ENCODE data around the gene CKMT2. TPM values are rescaled to one million over a fixed set of nuclear protein-coding genes. Genes with fewer than 3 reads are reported as not detected.

Gene CKMT2
- total RNA-seq, 1 experiment from 2014 or later: not detected

- intact Hi-C loops (cut with micrococcal nuclease; ENCODE audit: unreplicated experiment): no loop called here
- H3K9me3 ChIP-seq (ENCODE audit: control insufficient read depth, insufficient read depth, low read depth, low read length): peaks cover 3% of the 10 kb centered on the region; the same call in 1 of the 2 replicates
- in situ Hi-C loops (cut with HindIII; ENCODE audit: low pct_unique_long_range_greater_than_20kb, low sequenced_read_pairs): no loop called here
- peaks cover 16% of the 10 kb centered on the region for H3K4me1 ChIP-seq (ENCODE audit: control insufficient read depth, insufficient read depth, low read length)
- BruUV-seq (replicated peaks): no TSS peak
- H3K36me3 ChIP-seq (ENCODE audit: control insufficient read depth, insufficient read depth, low read length): no peaks in the 10 kb centered on the region; the same call in 1 of the 2 replicates
- TF ChIP-seq TCF7L2 (IDR thresholded peaks at IDR 0.05; ENCODE audit: low read depth, low read length) (no peak), POLR2AphosphoS5 (IDR thresholded peaks at IDR 0.05; ENCODE audit: low read depth, low read length) (no peak), SIN3A (IDR thresholded peaks at IDR 0.05; ENCODE audit: borderline replicate concordance, insufficient read depth, low read depth, low read length) (no peak), REST (IDR thresholded peaks at IDR 0.05; ENCODE audit: insufficient read depth in 1 of 2, low read depth in 2 of 2, low read length in 1 of 2) (no peak), CTCF (IDR thresholded peaks at IDR 0.05) (no peak)
- DNase-seq (ENCODE audit: low read depth, low spot score) (no peak), ATAC-seq (no peak)
- no peak overlapping the region for H3K4me3 ChIP-seq (ENCODE audit: low read depth in 2 of 2, low read length in 2 of 2)
- CTCF ChIA-PET: interaction anchor here (0.7 kb wide), 1 partner anchor 76 kb away, joined by 4 read pairs; no protein-coding TSS in a partner anchor
- H3K27me3 ChIP-seq (ENCODE audit: control insufficient read depth, insufficient read depth, low read length): no peaks in the 10 kb centered on the region
- H3K27ac ChIP-seq (ENCODE audit: low read length): no peak overlapping the region
- POLR2A ChIA-PET: no interaction called here
Measured at GRCh38 chr5:81265101-81265500, 32.0 kb downstream of the CKMT2 start.

- ChIA-PET CTCF (no interaction called here), POLR2A (interaction anchor here (0.7 kb wide), 2 partner anchors 21 to 170 kb away, joined by 3 to 5 read pairs; no protein-coding TSS in a partner anchor)
- no TSS peak for BruUV-seq (replicated peaks)
- Histone ChIP-seq H3K4me3 (ENCODE audit: low read depth in 2 of 2, low read length in 2 of 2) (no peak overlapping the region), H3K36me3 (ENCODE audit: control insufficient read depth, insufficient read depth, low read length) (no peaks in the 10 kb centered on the region; the same call in 1 of the 2 replicates), H3K4me1 (ENCODE audit: control insufficient read depth, insufficient read depth, low read length) (peaks cover 17% of the 10 kb centered on the region), H3K27ac (ENCODE audit: low read length) (peak overlapping the region; percentile 53), H3K9me3 (ENCODE audit: control insufficient read depth, insufficient read depth, low read depth, low read length) (peaks cover 7% of the 10 kb centered on the region; the same call in 1 of the 2 replicates), H3K27me3 (ENCODE audit: control insufficient read depth, insufficient read depth, low read length) (no peaks in the 10 kb centered on the region)
- DNase-seq (ENCODE audit: low read depth, low spot score) (peak; percentile 79), ATAC-seq (peak; percentile 90)
- intact Hi-C loops (cut with micrococcal nuclease; ENCODE audit: unreplicated experiment) (no loop called here), in situ Hi-C loops (cut with HindIII; ENCODE audit: low pct_unique_long_range_greater_than_20kb, low sequenced_read_pairs) (no loop called here)
- TF ChIP-seq CTCF (IDR thresholded peaks at IDR 0.05): no peak
- TF ChIP-seq TCF7L2 (IDR thresholded peaks at IDR 0.05; ENCODE audit: low read depth, low read length): peak; percentile 62
Measured at GRCh38 chr5:81268521-81269196, 35.5 kb downstream of the CKMT2 start.
